Keratinocyte (primary cell): Measurements from ENCODE around the gene PEX16. TPM values are rescaled to one million over a fixed set of nuclear protein-coding genes. Genes with fewer than 3 reads are reported as not detected.
"Not testable (repeated sequence)": the region's sequence is repeated elsewhere in the genome, so short reads cannot be mapped to it uniquely, and the experiment has no call there.

Experiments
- DNase-seq: peaks from one replicate; pipeline ENCODE4 v3.0.0-alpha.2; 2011; ENCODE audit warnings: low read depth, missing footprints, low spot score
- FAIRE-seq: peaks from 2 replicates; lab custom pipeline; 2011; peaks lifted over from hg19 to GRCh38; lab: Jason Lieb, UNC
- H2AFZ ChIP-seq: 2 replicates; pipeline ENCODE4 v1.6.0; 2012; ENCODE audit warnings: low read length, control low read depth, inconsistent platforms; ENCODE audit not compliant: control insufficient read depth
- H3K27ac ChIP-seq: 2 replicates; pipeline ENCODE4 v1.5.1; 2011; ENCODE audit warnings: low read length; ENCODE audit not compliant: control insufficient read depth, insufficient read depth
- H3K27me3 ChIP-seq: 3 replicates; pipeline ENCODE4 v1.6.0; 2011; ENCODE audit warnings: low read length; ENCODE audit not compliant: control insufficient read depth, insufficient read depth; ENCODE audit errors: extremely low read depth
- H3K36me3 ChIP-seq, 2 experiments: 2 replicates in 1 of 2; 3 replicates in 1 of 2; pipeline ENCODE4 v1.5.1; 2011; ENCODE audit warnings: low read length in 2 of 2, mild to moderate bottlenecking in 1 of 2; ENCODE audit not compliant: control insufficient read depth in 2 of 2, insufficient read depth in 2 of 2; ENCODE audit errors: extremely low read depth in 1 of 2
- H3K4me1 ChIP-seq: 3 replicates; pipeline ENCODE4 v1.5.1; 2011; ENCODE audit warnings: low read length; ENCODE audit not compliant: control insufficient read depth, insufficient read depth; ENCODE audit errors: extremely low read depth
- H3K4me2 ChIP-seq: 3 replicates; pipeline ENCODE4 v1.6.0; 2011; ENCODE audit warnings: low read depth, low read length; ENCODE audit not compliant: control insufficient read depth, insufficient read depth; ENCODE audit errors: extremely low read depth
- H3K4me3 ChIP-seq, 3 experiments: fragments of 200-600 bp in 1 of 3; sonication (generic) in 1 of 3; 2 replicates in 2 of 3; 3 replicates in 1 of 3; pipeline ENCODE4 v1.5.1; 2011 to 2016; ENCODE audit warnings: low read length in 3 of 3, mild to moderate bottlenecking in 3 of 3, control low read depth in 2 of 3, inconsistent platforms in 1 of 3, low read depth in 1 of 3, mixed read lengths in 1 of 3, mixed run types in 1 of 3, moderate library complexity in 1 of 3; ENCODE audit not compliant: control insufficient read depth in 2 of 3, insufficient read depth in 2 of 3; ENCODE audit errors: extremely low read depth in 1 of 3
- H3K79me2 ChIP-seq: 2 replicates; pipeline ENCODE4 v1.6.0; 2012; ENCODE audit warnings: low read length; ENCODE audit not compliant: control insufficient read depth, insufficient read depth
- H3K9ac ChIP-seq: 3 replicates; pipeline ENCODE4 v1.6.0; 2011; ENCODE audit warnings: low read length; ENCODE audit not compliant: control insufficient read depth, insufficient read depth; ENCODE audit errors: extremely low read depth
- H3K9me1 ChIP-seq: 3 replicates; pipeline ENCODE4 v1.6.0; 2011; ENCODE audit warnings: low read length; ENCODE audit not compliant: control insufficient read depth, insufficient read depth; ENCODE audit errors: extremely low read depth
- H3K9me3 ChIP-seq: 2 replicates; pipeline ENCODE4 v1.5.1; 2012; ENCODE audit warnings: low read depth, low read length; ENCODE audit not compliant: control insufficient read depth
- H4K20me1 ChIP-seq: 3 replicates; pipeline ENCODE4 v1.6.0; 2011; ENCODE audit warnings: low read length; ENCODE audit not compliant: control insufficient read depth, insufficient read depth; ENCODE audit errors: extremely low read depth
- EZH2 ChIP-seq: IDR thresholded peaks from one replicate; pipeline ENCODE4 v1.6.1; 2012; ENCODE audit warnings: inconsistent platforms, mild to moderate bottlenecking, low read length, moderate library complexity
- dilution Hi-C: fragments of 300-500 bp; cut with MboI; formaldehyde crosslinking; loops from one replicate; pipeline ENCODE4 v1.7.0; 2020; ENCODE audit warnings: low sequenced_read_pairs; ENCODE audit not compliant: extremely low pct_ligation_motif_present
- polyA plus RNA-seq, 5 experiments: library from polyadenylated mRNA; depleted of rRNA in 3 of 5; stranded (reverse) in 3 of 5; stranded (forward) in 1 of 5; unstranded in 1 of 5; fragments of >200 nt; gene quantifications; 1 replicate in 1 of 5; 2 replicates in 3 of 5; 3 replicates in 1 of 5; pipeline versions ENCODE4 v1.2.1 to v1.2.3, GENCODE V29; 2011 to 2012; ENCODE audit warnings: missing spikeins in 2 of 5, low read depth in 1 of 5, low replicate concordance in 1 of 5
- TF ChIP-seq, protein P1 (sequence below), 3 experiments: IDR thresholded peaks in 1 of 3; conservative IDR thresholded peaks in 1 of 3; optimal IDR thresholded peaks in 1 of 3; 2 replicates in 2 of 3; 3 replicates in 1 of 3; pipeline versions ENCODE3 to v1.5.1; 2011; ENCODE audit warnings: low read length in 3 of 3, mild to moderate bottlenecking in 3 of 3, moderate library complexity in 2 of 3, control low read depth in 1 of 3, inconsistent platforms in 1 of 3; ENCODE audit not compliant: insufficient read depth in 2 of 3; ENCODE audit errors: extremely low read depth in 1 of 3

Gene PEX16
- polyA plus RNA-seq, 1 donor (not counting 4 experiments of a cell fraction or from before 2014, with no cell fraction given): 16.7 TPM

DNA sequence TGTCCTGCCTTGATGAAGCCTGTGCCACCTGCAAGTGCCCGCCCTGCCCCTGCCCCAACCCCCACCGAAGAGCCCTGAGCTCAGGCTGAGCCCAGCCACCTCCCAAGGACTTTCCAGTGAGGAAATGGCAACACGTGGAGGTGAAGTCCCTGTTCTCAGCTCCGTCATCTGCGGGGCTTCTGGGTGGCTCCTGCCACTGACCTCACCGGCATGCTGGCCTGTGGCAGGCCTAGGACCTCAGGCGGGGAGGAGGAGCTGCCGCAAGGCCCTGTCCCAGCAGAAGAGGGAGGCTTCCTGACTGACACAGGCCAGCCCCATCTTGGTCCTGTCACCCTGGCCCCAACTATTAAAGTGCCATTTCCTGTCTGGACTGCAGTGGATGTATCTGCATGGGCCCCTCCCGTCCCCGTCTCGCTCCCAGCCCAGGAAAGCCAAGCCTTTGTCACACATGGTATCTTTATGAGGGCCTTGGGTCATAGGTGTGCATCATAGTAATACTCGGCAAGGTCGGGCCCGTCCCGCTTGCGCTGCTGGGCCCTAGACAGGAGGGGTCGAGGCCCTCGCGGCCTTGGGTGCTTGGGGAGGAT is 11.5 kb downstream of the PEX16 start:
- DNase-seq: no peak
- Histone ChIP-seq H3K4me2 (no peak overlapping the region), H3K79me2 (no peaks in the 10 kb centered on the region), H3K9ac (no peak overlapping the region), H3K36me3 (peaks cover 5 to 7% of the 10 kb centered on the region in 2 experiments), H3K4me3 (no peak overlapping the region), H2AFZ (no peak overlapping the region), H3K9me3 (no peaks in the 10 kb centered on the region), H3K27ac (no peak overlapping the region), H3K4me1 (no peaks in the 10 kb centered on the region), H3K9me1 (no peaks in the 10 kb centered on the region), H4K20me1 (no peaks in the 10 kb centered on the region), H3K27me3 (peaks cover 6% of the 10 kb centered on the region)
- FAIRE-seq: no peak
- dilution Hi-C loops: no loop called here
- TF ChIP-seq, protein P1, sequence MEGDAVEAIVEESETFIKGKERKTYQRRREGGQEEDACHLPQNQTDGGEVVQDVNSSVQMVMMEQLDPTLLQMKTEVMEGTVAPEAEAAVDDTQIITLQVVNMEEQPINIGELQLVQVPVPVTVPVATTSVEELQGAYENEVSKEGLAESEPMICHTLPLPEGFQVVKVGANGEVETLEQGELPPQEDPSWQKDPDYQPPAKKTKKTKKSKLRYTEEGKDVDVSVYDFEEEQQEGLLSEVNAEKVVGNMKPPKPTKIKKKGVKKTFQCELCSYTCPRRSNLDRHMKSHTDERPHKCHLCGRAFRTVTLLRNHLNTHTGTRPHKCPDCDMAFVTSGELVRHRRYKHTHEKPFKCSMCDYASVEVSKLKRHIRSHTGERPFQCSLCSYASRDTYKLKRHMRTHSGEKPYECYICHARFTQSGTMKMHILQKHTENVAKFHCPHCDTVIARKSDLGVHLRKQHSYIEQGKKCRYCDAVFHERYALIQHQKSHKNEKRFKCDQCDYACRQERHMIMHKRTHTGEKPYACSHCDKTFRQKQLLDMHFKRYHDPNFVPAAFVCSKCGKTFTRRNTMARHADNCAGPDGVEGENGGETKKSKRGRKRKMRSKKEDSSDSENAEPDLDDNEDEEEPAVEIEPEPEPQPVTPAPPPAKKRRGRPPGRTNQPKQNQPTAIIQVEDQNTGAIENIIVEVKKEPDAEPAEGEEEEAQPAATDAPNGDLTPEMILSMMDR (optimal IDR thresholded peaks at IDR 0.05 in 1 of 3, IDR thresholded peaks at IDR 0.05 in 1 of 3, conservative IDR thresholded peaks at IDR 0.05 in 1 of 3; ENCODE audit: extremely low read depth in 1 of 3, insufficient read depth in 2 of 3, low read length in 3 of 3): no peak
- TF ChIP-seq EZH2: no peak

DNA sequence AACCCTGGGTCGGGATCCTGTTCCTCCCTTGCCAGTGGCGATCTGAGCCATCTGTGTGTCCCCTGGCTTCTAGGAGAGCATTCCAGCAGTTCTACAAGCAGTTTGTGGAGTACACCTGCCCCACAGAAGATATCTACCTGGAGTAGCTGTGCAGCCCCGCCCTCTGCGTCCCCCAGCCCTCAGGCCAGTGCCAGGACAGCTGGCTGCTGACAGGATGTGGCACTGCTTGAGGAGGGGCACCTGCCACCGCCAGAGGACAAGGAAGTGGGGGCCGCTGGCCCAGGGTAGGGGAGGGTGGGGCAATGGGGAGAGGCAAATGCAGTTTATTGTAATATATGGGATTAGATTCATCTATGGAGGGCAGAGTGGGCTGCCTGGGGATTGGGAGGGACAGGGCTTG is 12.1 kb downstream of the PEX16 start:
- H3K4me3 ChIP-seq, H3K4me1 ChIP-seq, H3K9me3 ChIP-seq, H3K4me2 ChIP-seq, dilution Hi-C loops, DNase-seq, H4K20me1 ChIP-seq, H3K36me3 ChIP-seq, H2AFZ ChIP-seq, H3K79me2 ChIP-seq, H3K9ac ChIP-seq, FAIRE-seq, H3K27ac ChIP-seq, H3K9me1 ChIP-seq: not testable (repeated sequence)
- peaks cover 12% of the 10 kb centered on the region for H3K27me3 ChIP-seq

DNA sequence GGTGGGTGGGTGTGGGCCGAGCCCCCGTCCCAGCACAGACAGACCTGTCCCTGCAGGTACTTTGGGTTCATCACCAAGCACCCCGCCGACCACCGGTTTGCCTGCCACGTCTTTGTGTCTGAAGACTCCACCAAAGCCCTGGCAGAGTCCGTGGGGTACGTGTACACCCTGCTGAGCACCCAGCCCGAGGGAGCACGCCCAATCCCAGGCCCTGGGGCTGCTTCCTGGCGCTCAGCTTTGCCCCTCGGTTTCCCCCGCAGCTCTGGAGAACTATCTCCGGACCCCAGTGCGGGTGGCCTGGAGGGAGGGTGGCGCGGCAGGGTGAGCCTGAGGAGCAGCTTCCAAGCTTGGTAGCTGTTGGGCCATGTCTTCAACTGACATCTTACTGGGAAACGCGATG is 12.6 kb downstream of the PEX16 start:
- Histone ChIP-seq H4K20me1 (no peaks in the 10 kb centered on the region), H2AFZ (no peak overlapping the region), H3K79me2 (no peaks in the 10 kb centered on the region), H3K9me3 (no peaks in the 10 kb centered on the region), H3K4me3 (no peak overlapping the region), H3K4me2 (no peak overlapping the region), H3K4me1 (peaks cover 3% of the 10 kb centered on the region), H3K9ac (no peak overlapping the region), H3K27me3 (peaks cover 16% of the 10 kb centered on the region), H3K9me1 (no peaks in the 10 kb centered on the region), H3K36me3 (peaks cover 5 to 6% of the 10 kb centered on the region in 2 experiments), H3K27ac (no peak overlapping the region)
- TF ChIP-seq, protein P1 (optimal IDR thresholded peaks at IDR 0.05 in 1 of 3, IDR thresholded peaks at IDR 0.05 in 1 of 3, conservative IDR thresholded peaks at IDR 0.05 in 1 of 3; ENCODE audit: extremely low read depth in 1 of 3, insufficient read depth in 2 of 3, low read length in 3 of 3): no peak
- TF ChIP-seq EZH2: no peak
- no peak for FAIRE-seq
- dilution Hi-C loops: no loop called here
- no peak for DNase-seq
